GM21786 (cell line): ENCODE data around the gene INPP4B.

ENCODE experiments used
- ATAC-seq: cut with Tn5 transposase; IDR thresholded peaks from one replicate; pipeline ENCODE4 v1.9.1; 2021; ENCODE audit not compliant: unreplicated experiment

Gene INPP4B

GRCh38 chr4:142318280-142318679 lies 527.8 kb downstream of the INPP4B start:
- ATAC-seq = no peak

DNA sequence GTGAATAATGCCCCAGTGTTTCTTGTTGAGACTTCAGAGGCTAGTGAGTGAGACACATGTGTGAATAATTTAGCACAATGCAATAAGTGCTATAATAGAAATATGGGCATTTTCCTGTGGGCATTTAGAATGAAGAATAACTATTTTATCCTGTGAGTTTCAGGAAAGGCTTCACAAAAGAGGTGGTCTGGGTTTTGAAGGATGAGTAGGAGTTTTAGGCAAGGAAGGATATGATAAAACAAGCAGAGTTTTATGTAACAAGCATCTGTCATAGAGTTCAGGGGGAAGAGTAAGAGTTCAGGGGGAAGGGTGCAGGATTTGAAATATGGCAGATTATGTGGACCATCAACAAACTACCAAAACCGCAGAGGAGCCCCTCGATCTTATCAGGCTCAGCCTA lies 529.2 kb downstream of the INPP4B start:
- no peak for ATAC-seq

- ATAC-seq = no peak
Measured at GRCh38 chr4:142316025-142316424, 530.1 kb downstream of the INPP4B start.

GRCh38 chr4:142314686-142315085 lies 531.4 kb downstream of the INPP4B start:
- ATAC-seq = no peak

DNA sequence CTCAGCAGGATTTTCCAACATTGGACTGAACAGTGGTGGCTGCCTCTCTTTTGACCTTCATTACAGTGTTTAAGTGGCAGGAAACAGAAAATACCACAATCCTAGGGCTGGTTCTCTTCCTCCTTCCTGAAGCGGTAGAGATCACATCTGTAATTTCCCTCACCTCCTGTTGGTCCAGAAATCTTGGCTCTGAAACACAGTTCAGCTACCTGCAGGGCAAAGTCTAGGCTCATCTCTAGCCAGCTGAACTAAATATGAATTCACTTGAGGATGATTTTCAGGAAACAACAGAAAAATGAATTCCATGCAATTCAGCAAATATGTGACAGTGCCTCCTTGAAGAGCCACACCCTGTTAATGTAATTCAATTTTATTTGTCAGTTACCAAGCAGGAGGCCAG lies 531.9 kb downstream of the INPP4B start:
- no peak for ATAC-seq

- no peak for ATAC-seq
Measured at GRCh38 chr4:142312391-142312790, 533.7 kb downstream of the INPP4B start.

DNA sequence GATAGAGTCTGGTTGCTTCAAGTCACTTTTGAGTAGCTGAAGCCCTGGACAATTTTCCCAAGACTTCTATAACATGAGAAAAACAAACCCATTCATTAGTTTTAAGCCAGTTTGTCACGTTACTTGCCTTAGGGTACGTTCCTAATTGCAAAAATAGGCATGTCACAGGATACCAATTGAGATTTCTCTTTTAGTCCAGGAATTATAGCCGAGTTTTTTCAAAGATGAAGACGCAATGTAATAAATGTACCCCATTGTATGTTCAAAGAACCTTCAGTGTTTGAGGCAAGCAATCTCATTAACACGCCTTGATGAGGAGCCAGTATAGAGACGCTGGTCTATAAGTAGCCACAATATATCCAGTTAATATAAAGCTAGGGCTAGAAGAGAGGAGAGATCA lies 534.2 kb downstream of the INPP4B start:
- ATAC-seq = no peak

GRCh38 chr4:142309772-142310171 lies 536.3 kb downstream of the INPP4B start:
- ATAC-seq = no peak

- no peak for ATAC-seq
Measured at GRCh38 chr4:142307857-142308256, 538.2 kb downstream of the INPP4B start.

- ATAC-seq = no peak
Measured at GRCh38 chr4:142297313-142297712, 548.8 kb downstream of the INPP4B start.

GRCh38 chr4:142293536-142293935 lies 552.6 kb downstream of the INPP4B start:
- no peak for ATAC-seq

GRCh38 chr4:142292231-142292630 lies 553.9 kb downstream of the INPP4B start:
- no peak for ATAC-seq

GRCh38 chr4:142291299-142292050 lies 554.6 kb downstream of the INPP4B start:
- no peak for ATAC-seq

DNA sequence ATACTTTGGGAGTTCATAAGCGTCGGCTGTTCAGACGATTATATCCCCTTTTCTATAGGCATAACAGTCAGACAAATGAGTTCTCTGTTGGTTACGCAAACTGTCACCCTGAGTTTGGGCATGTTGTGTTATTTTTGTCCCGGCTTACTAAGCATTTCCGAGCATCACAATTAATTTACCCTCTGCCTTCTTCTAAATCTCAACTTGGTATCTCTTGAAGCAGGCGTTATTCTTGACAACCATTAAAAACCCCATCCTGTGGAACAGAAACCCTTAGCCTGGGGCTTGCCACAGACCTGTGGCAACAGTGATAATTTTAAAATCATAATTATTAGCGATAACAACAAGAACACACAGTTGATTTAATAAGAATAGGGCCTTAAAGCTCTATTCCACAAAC lies 558.7 kb downstream of the INPP4B start:
- ATAC-seq = no peak

- ATAC-seq = no peak
Measured at GRCh38 chr4:142285222-142285583, 560.9 kb downstream of the INPP4B start.

DNA sequence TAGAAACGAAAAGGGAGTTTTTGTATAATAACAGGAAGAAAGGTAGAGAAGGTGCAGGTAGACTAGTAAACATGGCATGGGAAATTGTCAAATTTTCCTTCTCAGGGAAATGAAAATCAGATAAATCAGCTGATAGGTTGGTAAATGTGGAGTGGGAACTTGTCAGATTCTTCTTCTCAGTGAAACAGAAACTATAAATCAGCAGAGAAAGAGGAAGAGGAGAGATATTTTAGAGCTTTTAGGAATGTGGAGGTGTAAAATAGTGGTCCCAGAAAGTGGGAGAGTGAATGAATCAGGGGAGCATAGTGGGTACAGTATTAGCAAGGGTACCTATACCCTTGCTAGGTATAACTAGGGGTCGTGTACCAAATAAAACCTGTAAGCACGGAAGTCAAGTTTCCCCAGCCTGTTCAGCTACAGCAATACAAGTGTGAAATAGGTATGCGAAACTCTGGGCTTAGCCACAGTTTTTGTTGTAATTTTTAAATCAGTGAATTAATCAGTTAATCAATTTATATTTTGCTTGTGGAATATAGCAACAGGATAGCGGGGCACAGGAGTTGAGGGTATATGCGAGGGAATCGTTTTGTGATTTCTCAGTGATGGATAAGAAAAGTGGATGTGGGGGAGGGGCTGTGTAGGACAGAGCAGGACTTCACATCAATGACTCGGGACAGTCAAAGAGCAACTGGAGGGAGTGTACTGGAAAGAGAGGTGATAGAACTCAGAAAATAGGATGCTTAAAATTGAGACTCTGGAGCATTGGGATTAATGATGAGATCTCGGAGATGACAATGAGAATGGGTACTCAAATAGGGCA lies 561.5 kb downstream of the INPP4B start:
- ATAC-seq = no peak

- no peak for ATAC-seq
Measured at GRCh38 chr4:142282870-142283431, 563.1 kb downstream of the INPP4B start.

GRCh38 chr4:142281999-142282398 lies 564.1 kb downstream of the INPP4B start:
- ATAC-seq = no peak

DNA sequence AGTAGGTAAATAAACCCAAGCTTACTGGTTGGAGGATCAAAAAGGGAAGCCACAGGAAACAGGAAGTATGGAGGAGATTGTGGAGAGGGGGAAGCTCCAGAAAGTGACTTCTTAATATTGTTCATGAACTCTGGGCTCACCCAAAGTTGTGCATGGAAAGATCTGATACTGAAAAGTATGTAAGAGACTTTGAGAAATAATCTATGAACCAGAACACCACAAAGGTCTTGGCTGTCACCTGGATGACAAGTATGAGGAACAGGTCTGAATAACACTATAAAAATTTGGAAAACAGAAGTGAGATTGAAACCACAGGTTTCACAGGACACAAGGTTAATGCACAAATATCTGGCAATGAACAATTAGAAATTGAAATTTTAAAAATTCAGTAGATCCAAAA lies 567.4 kb downstream of the INPP4B start:
- ATAC-seq = no peak

- no peak for ATAC-seq
Measured at GRCh38 chr4:142278171-142278570, 567.9 kb downstream of the INPP4B start.

DNA sequence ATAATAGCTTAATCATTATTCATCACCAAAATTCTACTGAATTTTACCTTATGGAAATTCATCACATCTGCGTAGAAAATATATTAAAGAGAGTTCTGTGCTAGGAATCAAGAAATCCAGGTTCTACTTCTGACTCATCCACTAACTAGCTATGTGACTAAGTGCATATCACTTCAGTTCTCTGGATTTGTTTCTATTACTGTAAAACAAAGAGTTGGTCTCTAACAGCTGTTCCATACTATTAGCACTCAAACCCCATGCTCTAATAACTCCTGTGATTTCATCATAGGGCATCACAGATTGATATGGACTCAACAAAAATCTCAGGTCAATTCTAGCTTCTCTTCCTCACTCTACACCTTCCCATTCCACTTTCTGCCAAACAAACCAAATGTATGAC lies 572.0 kb downstream of the INPP4B start:
- ATAC-seq = no peak

- ATAC-seq = no peak
Measured at GRCh38 chr4:142272452-142272851, 573.6 kb downstream of the INPP4B start.
